Skeletal muscle satellite cell (primary cell): Measurements from ENCODE around the gene PAPSS2.

Experiments used
- H3K27me3 ChIP-seq: 2 replicates; pipeline ENCODE4 v1.7.0; 2013; ENCODE audit warnings: low read length; ENCODE audit not compliant: control insufficient read depth, insufficient read depth
- H3K36me3 ChIP-seq: 2 replicates; pipeline ENCODE4 v1.7.0; 2013; ENCODE audit warnings: mild to moderate bottlenecking, control low read depth, low read length; ENCODE audit not compliant: insufficient read depth
- H3K4me1 ChIP-seq: 2 replicates; pipeline ENCODE4 v1.7.0; 2013; ENCODE audit warnings: low read length; ENCODE audit not compliant: control insufficient read depth, insufficient read depth
- H3K4me2 ChIP-seq: 2 replicates; pipeline ENCODE4 v1.7.0; 2013; ENCODE audit warnings: mild to moderate bottlenecking, low read length
- H3K4me3 ChIP-seq: 2 replicates; pipeline ENCODE4 v1.7.0; 2013; ENCODE audit warnings: low read length
- H3K9ac ChIP-seq: 2 replicates; pipeline ENCODE4 v1.7.0; 2013; ENCODE audit warnings: mild to moderate bottlenecking, low read depth, low read length, moderate library complexity
- H3K9me3 ChIP-seq: replicated peaks from 2 replicates; pipeline ENCODE4 v1.7.0; 2013; ENCODE audit warnings: mild to moderate bottlenecking, control low read depth, low read length

PAPSS2 gene

DNA sequence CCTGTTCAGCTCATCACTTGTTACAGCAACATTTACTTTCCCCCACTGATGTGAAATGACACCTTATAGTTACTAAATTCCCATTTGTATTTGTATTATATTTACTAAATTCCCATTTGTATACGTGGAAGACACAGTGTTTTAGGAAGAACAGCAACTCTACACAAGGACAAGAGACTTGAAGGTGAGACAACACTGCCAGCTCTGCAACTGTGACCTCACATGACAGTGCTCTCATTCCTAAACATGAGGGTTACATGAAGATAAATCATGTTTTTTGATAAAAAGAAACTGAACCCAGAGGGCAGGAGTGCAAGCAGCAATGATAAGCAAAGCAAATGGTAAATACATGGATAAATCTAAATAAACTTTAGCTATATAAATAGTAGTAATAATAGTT is 98.0 kb downstream of the PAPSS2 start:
- Histone ChIP-seq H3K9ac (no peak overlapping the region), H3K9me3 (no peaks in the 10 kb centered on the region), H3K4me2 (no peak overlapping the region)

DNA sequence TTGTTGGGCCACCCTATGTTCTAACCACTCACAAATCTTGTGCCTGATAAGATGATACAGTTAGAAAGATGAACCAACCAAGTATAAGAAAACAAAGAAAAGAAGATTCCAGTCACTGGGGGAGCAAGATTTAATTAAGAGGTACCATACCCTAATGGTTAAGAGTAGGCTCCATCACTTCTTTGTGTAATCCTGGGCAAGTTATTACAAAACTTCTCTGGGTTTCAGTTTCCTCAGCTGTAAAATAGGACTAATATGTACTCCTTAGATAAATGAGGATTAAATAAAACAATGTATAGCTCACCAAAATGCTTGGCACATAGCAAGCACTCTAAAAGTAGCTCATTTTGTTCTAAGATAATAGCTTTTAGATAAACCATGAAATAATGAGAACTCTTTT is 99.9 kb downstream of the PAPSS2 start:
- peaks cover 22% of the 10 kb centered on the region for H3K36me3 ChIP-seq
- H3K9me3 ChIP-seq = no peaks in the 10 kb centered on the region
- H3K4me2 ChIP-seq = no peak overlapping the region
- peaks cover 8% of the 10 kb centered on the region for H3K4me1 ChIP-seq
- H3K4me3 ChIP-seq = no peak overlapping the region
- H3K27me3 ChIP-seq = no peaks in the 10 kb centered on the region
- H3K9ac ChIP-seq = no peak overlapping the region

More for the DNA sequence above, 98.0 kb downstream of the PAPSS2 start:
- H3K4me3 ChIP-seq = no peak overlapping the region
- peaks cover 26% of the 10 kb centered on the region for H3K36me3 ChIP-seq
- H3K4me1 ChIP-seq = peaks cover 10% of the 10 kb centered on the region
- no peaks in the 10 kb centered on the region for H3K27me3 ChIP-seq

DNA sequence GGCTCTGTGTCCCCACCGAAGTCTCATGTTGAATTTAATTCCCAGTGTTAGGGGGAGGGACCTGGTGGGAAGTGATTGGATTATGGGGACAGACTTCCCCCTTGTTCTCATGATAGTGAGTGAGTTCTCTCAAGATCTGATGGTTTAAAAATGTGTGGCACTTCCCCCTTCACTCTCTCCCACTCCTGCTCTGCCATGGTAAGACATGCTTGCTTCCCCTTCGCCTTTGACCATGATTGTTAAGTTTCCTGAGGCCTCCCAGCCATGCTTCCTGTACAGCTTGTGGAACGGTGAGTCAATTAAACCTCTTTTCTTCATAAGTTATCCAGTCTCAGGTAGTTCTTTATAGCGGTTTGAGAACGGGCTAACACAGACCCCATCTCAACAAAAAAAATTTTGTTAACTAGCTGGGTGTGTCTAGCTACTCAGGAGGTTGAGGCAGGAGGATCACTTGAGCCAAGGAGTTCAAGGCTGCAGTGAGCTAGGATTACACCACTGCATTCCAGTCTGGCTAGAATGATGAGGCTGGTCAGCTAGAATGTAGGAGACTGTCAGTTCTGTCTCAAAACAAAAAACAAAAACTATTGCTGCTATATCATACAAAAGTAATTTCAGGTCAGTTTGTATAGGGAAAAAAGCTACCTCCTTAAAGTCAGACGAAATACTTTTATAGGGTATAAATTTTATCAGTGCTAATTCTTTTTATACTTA is 100.7 kb downstream of the PAPSS2 start:
- no peak overlapping the region for H3K9ac ChIP-seq
- H3K4me1 ChIP-seq = peaks cover 8% of the 10 kb centered on the region
- no peak overlapping the region for H3K4me2 ChIP-seq
- no peak overlapping the region for H3K4me3 ChIP-seq
- no peaks in the 10 kb centered on the region for H3K27me3 ChIP-seq
- H3K9me3 ChIP-seq = no peaks in the 10 kb centered on the region
- H3K36me3 ChIP-seq = peaks cover 16% of the 10 kb centered on the region

DNA sequence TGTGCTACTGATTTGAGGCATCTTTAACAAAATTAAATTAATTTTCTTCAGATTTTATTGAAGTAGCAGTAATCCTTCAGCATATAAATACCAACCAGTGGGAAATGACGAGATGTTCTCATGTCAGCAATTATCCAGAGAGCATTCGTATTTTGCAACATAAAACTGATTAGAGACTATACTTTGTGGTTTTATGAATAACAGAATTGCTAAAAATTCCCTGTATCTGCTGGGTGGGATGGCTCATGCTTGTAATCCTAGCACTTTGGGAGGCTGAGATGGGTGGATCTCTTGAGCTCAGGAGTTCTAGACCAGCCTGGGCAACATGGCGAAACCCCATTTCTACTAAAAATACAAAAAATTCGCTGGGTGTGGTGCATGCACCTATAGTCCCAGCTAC is 101.5 kb downstream of the PAPSS2 start:
- Histone ChIP-seq H3K4me2 (no peak overlapping the region), H3K36me3 (peaks cover 18% of the 10 kb centered on the region), H3K9ac (no peak overlapping the region), H3K9me3 (no peaks in the 10 kb centered on the region), H3K27me3 (no peaks in the 10 kb centered on the region), H3K4me1 (peaks cover 8% of the 10 kb centered on the region), H3K4me3 (no peak overlapping the region)

DNA sequence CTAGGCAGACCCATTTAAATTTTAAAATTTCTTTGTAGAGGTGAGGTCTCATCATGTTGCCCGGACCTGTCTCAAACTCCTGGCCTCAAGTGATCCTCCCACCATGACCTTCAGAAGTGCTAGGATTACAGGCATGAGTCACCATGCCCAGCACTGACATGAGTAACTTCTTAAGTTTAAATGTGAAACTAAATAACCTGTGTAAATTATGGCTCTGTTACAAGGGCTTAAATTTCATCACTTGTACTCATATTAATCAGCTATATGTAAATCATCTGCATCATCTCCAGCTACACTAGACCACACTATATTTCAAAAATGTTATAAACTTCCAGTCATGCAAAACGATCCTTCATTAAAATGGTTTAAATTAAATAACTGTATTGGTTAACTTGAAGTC is 102.2 kb downstream of the PAPSS2 start:
- Histone ChIP-seq H3K4me1 (peaks cover 8% of the 10 kb centered on the region), H3K9me3 (no peaks in the 10 kb centered on the region), H3K9ac (no peak overlapping the region), H3K4me3 (no peak overlapping the region), H3K4me2 (no peak overlapping the region), H3K36me3 (peaks cover 16% of the 10 kb centered on the region), H3K27me3 (no peaks in the 10 kb centered on the region)

DNA sequence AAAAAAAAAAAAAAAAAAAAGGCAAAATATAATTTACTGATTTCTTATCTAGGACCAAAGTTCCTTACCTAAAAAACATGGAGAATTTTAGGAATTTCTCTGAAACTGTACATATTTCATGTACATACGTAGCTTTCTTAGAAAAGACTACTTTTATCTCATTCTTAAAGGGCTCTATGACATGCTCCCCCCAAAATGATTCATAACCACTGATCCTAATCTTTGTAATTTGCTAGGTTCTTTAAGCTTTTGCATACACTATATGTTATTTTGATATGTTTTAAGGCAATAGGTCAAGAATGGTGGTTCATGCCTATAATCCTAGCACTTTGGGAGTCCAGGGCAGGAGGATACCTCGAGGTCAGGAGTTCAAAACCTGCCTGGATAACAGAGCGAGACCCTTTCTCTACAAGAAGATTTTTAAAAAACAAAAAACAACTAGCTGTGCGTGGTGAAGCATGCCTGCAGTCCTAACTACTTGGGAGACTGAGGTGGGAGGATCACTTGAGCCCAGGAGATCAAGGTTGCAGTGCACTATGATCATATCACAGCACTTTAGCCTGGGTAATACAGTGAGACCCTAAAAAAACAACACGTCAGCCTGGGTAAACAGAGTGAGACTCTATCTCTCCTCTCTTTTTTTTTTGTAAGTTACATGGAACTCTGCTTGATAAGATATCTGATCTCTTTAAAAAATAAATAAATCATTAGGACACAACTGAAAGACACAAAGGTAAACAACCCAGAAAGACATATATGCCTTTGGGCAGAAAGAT is 103.6 kb downstream of the PAPSS2 start:
- Histone ChIP-seq H3K36me3 (peaks cover 22% of the 10 kb centered on the region), H3K4me2 (no peak overlapping the region), H3K27me3 (no peaks in the 10 kb centered on the region), H3K4me1 (peaks cover 8% of the 10 kb centered on the region), H3K4me3 (no peak overlapping the region), H3K9me3 (no peaks in the 10 kb centered on the region), H3K9ac (no peak overlapping the region)

DNA sequence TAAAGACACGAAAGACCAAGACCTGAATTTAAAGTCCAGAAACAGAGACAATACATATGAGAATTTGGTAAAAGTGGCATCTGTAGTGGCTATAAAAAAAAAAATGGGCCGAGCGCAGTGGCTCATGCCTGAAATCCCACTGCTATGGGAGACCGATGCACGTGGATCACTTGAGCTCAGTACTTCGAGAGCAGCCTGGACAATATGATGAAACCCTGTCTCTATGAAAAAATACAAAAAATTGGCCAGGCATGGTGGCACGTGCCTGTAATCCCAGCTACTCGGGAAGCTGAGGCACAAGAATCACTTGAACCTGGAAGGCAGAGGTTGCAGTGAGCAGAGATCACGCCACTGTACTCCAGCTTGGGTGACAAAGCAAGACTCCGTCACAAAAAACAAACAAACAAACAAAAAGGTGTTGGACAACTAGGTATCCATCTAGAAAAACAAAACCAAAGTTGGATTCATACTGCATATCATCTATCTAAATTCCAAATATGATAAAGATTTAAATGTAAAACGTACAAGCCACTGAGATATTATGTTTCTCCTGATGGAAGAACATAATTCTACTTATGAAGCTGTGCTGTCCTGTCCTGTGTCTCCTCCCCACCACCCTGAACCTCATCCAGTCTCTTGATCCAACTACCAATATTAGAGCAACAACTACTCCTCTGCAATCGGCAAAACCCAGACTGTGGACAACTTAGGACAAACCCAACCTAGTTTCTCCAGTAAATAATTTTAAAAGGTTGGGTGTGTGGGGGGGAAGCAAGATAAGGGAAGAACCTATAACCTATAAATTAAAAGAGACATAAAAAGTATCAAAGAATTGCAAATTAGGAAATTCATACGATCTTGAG is 104.6 kb downstream of the PAPSS2 start:
- no peaks in the 10 kb centered on the region for H3K9me3 ChIP-seq
- H3K4me1 ChIP-seq = peaks cover 9% of the 10 kb centered on the region
- no peaks in the 10 kb centered on the region for H3K27me3 ChIP-seq
- H3K4me2 ChIP-seq = no peak overlapping the region
- H3K36me3 ChIP-seq = peaks cover 30% of the 10 kb centered on the region
- H3K9ac ChIP-seq = no peak overlapping the region
- H3K4me3 ChIP-seq = no peak overlapping the region

DNA sequence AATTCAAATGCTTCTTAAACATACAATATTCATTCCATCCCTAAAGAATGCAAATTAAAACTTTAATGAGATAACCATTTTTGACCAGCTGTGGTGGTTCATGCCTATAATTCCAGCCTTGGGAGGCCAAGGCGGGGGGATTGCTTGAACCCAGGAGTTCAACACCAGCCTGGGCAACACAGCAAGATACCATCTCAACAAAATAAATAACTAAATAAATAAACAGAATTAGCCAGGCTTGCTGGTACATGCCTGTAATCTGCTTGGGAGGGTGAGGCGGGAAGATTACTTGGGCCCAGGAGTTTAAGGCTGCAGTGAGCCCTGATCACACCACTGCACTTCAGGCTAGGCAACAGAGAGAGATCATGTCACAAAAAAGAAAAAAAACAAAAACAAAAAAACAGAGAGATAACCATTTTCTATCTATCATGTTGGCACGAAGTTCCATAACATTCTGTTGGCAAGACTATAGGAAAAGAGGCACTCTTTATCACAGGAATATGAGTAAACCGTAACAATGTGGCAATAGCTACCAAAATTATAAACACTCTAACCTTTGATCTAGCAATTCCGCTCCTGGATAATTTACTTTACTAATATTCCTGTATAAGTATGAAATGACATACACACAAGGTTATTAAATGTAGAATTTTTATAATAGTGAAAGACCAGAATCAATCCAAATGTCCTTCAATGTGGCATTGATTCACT is 106.1 kb downstream of the PAPSS2 start:
- H3K4me2 ChIP-seq = no peak overlapping the region

DNA sequence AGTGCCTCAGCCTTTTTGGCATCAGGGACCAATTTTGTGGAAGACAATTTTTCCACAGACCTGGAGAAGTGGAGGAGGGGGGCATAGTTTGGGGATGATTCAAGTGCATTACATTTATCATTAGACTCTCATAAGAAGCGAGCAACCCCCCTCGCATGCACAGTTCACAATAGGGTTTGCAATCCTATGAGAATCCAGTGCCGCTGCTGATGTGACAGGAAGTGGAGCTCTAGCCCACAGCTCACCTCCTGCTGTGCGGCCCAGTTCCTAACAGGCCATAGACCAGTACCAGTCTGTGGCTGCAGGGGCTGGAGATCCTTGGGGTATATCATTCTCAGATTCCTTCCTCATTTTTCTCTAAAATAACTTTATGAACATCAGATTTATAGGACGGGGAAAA is 107.6 kb downstream of the PAPSS2 start:
- Histone ChIP-seq H3K36me3 (peaks cover 30% of the 10 kb centered on the region), H3K9ac (no peak overlapping the region), H3K4me1 (peaks cover 7% of the 10 kb centered on the region), H3K27me3 (no peaks in the 10 kb centered on the region), H3K4me3 (no peak overlapping the region), H3K9me3 (no peaks in the 10 kb centered on the region), H3K4me2 (no peak overlapping the region)

More for the DNA sequence above, 106.1 kb downstream of the PAPSS2 start:
- Histone ChIP-seq H3K4me1 (peaks cover 13% of the 10 kb centered on the region), H3K27me3 (no peaks in the 10 kb centered on the region), H3K4me3 (no peak overlapping the region), H3K36me3 (peaks cover 29% of the 10 kb centered on the region), H3K9ac (no peak overlapping the region), H3K9me3 (no peaks in the 10 kb centered on the region)

DNA sequence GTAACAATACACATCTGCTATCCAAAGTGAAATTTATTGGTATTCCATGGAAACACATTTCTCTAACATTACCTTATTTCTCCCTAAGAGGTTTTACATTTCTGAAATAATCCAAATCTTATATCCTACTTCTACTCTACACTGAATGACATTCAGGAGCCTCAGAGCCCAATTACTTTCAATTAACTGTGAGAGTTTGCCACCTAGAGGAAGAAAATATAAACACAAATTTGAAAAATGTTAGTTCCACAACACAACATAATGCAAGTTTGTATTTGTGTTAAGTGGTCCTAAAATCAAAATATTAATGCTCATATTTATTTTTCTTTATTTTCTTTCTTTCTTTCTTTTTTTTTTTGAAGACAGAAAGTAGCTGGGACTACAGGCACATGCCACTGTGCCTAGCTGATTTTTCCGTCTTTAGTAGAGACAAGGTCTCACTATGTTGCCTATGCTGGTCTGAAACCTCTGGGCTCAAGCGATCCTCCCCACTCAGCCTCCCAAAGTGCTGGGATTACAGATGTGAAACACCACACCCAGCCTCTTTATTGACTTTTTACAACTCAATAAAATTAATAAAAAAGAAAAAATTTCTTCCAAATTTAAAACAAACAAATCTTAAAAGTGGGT is 112.3 kb downstream of the PAPSS2 start:
- Histone ChIP-seq H3K36me3 (peaks cover 19% of the 10 kb centered on the region), H3K4me3 (no peak overlapping the region), H3K27me3 (no peaks in the 10 kb centered on the region), H3K9ac (no peak overlapping the region), H3K4me2 (no peak overlapping the region), H3K9me3 (no peaks in the 10 kb centered on the region), H3K4me1 (peaks cover 17% of the 10 kb centered on the region)
